ENCODE measurements around the gene PIMREG.

DNA sequence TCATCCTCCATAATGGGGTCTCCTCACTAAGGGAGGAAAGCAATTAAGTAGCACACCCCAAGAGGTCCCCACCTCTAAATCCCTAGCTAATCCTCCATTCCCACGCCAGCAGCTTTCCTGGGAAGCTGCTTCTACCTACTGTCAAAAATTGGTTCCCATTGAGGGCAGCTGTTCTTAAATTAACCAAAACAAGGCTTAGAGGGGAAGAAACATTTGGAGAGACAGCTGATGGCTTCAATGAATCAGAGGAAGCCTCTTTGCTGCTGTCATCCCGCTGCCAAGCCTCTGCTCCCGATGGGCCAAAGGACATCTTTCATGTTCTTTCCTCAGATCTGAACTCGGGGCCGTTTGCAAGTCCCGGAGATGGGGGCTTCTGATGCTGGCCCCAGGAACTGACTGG is 36.0 kb upstream of the PIMREG start:
- TF ChIP-seq, protein P1, sequence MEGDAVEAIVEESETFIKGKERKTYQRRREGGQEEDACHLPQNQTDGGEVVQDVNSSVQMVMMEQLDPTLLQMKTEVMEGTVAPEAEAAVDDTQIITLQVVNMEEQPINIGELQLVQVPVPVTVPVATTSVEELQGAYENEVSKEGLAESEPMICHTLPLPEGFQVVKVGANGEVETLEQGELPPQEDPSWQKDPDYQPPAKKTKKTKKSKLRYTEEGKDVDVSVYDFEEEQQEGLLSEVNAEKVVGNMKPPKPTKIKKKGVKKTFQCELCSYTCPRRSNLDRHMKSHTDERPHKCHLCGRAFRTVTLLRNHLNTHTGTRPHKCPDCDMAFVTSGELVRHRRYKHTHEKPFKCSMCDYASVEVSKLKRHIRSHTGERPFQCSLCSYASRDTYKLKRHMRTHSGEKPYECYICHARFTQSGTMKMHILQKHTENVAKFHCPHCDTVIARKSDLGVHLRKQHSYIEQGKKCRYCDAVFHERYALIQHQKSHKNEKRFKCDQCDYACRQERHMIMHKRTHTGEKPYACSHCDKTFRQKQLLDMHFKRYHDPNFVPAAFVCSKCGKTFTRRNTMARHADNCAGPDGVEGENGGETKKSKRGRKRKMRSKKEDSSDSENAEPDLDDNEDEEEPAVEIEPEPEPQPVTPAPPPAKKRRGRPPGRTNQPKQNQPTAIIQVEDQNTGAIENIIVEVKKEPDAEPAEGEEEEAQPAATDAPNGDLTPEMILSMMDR (IDR thresholded peaks at IDR 0.05), result no peak
- TF ChIP-seq POLR2A (IDR thresholded peaks at IDR 0.05), result no peak
